Measurements from ENCODE around the gene TAS2R14.

The TAS2R14 gene

DNA sequence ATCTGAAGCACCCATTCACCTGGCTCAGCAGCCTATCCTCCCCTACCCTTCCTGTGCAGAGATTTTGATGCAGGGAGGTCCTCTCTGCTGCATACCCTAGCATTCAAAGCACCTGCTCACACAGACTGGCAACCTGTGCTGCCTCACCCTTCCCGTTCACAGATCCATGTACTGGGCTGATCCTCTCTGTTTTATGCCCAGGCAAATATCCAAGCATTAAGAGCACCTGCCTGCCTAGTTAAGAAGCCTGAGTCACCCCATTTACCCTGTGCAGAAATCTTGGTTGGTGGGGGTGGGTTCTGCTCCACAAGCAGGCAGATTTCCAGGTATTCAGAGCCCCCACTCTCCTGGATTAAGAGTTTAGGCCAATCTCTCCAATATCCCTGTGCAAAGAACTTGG, 38.1 kb downstream of the TAS2R14 start:
- DNase-seq (ENCODE audit: low read depth, low spot score), result no peak
- Histone ChIP-seq H3K36me3 (ENCODE audit: insufficient read depth, low read length) (no peaks in the 10 kb centered on the region), H3K27ac (no peak overlapping the region), H3K4me3 (no peak overlapping the region), H3K9ac (ENCODE audit: insufficient read length) (no peak overlapping the region), H3K9me3 (ENCODE audit: low read depth, low read length) (peaks cover 3% of the 10 kb centered on the region; the same call in 1 of the 2 replicates)
- no peak for TF ChIP-seq EZH2 (IDR thresholded peaks at IDR 0.05)

DNA sequence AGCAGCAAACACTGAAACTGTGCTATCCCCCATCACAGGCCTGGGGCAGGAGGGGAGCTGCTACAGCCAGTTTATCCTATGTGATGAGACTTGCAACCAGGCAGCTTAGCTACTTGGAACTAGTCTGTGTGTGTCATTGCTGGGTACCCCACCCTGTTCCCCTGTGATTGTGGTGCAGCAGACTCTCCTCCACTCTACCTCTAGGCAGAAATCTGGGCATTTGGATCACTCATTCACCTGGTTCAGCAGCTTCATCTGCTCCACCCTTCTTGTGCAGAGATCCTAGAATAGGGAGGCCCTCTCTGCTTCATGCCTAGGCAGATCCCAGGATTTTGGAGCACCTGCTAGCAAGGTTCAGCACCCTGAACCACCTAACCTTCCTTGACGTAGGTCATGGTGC, 38.5 kb downstream of the TAS2R14 start:
- no peak for DNase-seq (ENCODE audit: low read depth, low spot score)
- H3K9ac ChIP-seq (ENCODE audit: insufficient read length), result no peak overlapping the region
- H3K27ac ChIP-seq, result no peak overlapping the region
- peaks cover 3% of the 10 kb centered on the region; the same call in 1 of the 2 replicates for H3K9me3 ChIP-seq (ENCODE audit: low read depth, low read length)
- H3K4me3 ChIP-seq, result no peak overlapping the region
- no peaks in the 10 kb centered on the region for H3K36me3 ChIP-seq (ENCODE audit: insufficient read depth, low read length)
- no peak for TF ChIP-seq FOXP2 (optimal IDR thresholded peaks at IDR 0.05; ENCODE audit: control extremely low read depth, extremely low read length, insufficient read depth)
- no peak for TF ChIP-seq POLR2AphosphoS5 (IDR thresholded peaks at IDR 0.05; ENCODE audit: borderline replicate concordance, low read depth, low read length)
- TF ChIP-seq EZH2 (IDR thresholded peaks at IDR 0.05), result no peak

DNA sequence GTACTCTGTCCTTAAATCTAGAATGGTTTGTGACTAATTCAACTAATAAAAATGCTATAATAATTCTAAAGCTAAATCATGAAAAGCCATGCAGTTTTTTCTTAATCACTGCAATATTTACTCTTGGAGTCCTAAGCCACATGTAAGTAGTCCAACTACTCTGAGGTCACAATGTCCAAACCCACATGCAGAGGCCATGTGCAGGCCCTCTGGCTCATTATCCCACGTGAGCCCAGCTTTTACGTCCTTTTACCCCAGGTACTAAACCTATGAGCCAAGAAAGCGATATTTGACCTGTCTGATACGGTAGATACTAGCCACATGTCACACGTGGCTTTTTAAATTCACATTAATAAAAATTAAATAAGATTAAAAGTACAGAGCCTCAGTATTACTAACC, 42.2 kb downstream of the TAS2R14 start:
- Histone ChIP-seq H3K9me3 (ENCODE audit: low read depth, low read length) (no peaks in the 10 kb centered on the region), H3K27ac (no peak overlapping the region), H3K36me3 (ENCODE audit: insufficient read depth, low read length) (no peaks in the 10 kb centered on the region), H3K4me3 (no peak overlapping the region), H3K9ac (ENCODE audit: insufficient read length) (no peak overlapping the region)
- TF ChIP-seq FOXP2 (optimal IDR thresholded peaks at IDR 0.05; ENCODE audit: control extremely low read depth, extremely low read length, insufficient read depth), result no peak
- no peak for DNase-seq (ENCODE audit: low read depth, low spot score)

DNA sequence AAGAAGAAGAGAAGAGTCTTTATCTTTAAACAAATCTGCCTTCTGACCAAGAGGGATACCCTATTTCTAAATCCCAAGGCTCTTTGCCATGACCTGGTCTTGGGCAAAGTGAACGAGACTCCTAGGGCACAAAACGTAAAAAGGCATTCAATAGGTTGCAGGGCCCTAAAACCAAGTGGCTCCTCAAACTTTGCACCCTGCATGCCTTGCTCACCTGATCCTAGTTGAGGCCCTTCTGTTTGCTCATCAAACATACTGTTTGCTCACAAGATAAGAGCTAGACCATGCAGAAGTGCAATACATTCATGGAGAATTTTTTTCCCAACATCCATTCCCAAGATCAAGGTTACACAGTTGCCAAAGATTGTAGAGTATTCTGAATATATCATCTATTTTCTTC, 47.1 kb downstream of the TAS2R14 start:
- no peaks in the 10 kb centered on the region for H3K9me3 ChIP-seq (ENCODE audit: low read depth, low read length)
- H3K36me3 ChIP-seq (ENCODE audit: insufficient read depth, low read length), result no peaks in the 10 kb centered on the region
- no peak overlapping the region for H3K27ac ChIP-seq
- no peak for TF ChIP-seq FOXP2 (optimal IDR thresholded peaks at IDR 0.05; ENCODE audit: control extremely low read depth, extremely low read length, insufficient read depth)
- no peak for TF ChIP-seq EZH2 (IDR thresholded peaks at IDR 0.05)
- no peak for TF ChIP-seq POLR2AphosphoS5 (IDR thresholded peaks at IDR 0.05; ENCODE audit: borderline replicate concordance, low read depth, low read length)
- no peak overlapping the region for H3K9ac ChIP-seq (ENCODE audit: insufficient read length)
- DNase-seq (ENCODE audit: low read depth, low spot score), result no peak
- no peak overlapping the region for H3K4me3 ChIP-seq

DNA sequence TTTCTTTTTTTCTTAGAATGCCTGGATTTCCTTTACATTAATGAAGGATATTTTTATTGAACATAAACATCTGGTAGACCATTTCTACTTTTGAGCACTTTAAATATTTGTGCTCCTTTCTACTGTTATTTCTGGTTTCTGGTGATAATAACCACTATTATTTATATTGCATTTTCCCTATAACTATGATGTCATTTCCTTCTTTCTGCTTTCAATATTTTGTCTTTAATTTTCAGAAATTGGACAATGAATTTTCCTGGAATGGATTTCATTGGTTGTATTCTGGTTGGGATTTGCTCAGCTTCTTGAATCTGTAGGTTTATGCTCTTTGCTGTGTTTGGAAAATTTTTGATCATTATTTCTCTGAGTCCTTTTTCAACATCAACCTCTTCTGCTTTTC, 49.8 kb downstream of the TAS2R14 start:
- H3K27ac ChIP-seq, result no peak overlapping the region
- H3K36me3 ChIP-seq (ENCODE audit: insufficient read depth, low read length), result no peaks in the 10 kb centered on the region
- no peak for DNase-seq (ENCODE audit: low read depth, low spot score)
- no peaks in the 10 kb centered on the region for H3K9me3 ChIP-seq (ENCODE audit: low read depth, low read length)
- H3K9ac ChIP-seq (ENCODE audit: insufficient read length), result no peak overlapping the region
- TF ChIP-seq FOXP2 (optimal IDR thresholded peaks at IDR 0.05; ENCODE audit: control extremely low read depth, extremely low read length, insufficient read depth), result no peak
- no peak for TF ChIP-seq EZH2 (IDR thresholded peaks at IDR 0.05)
- no peak for TF ChIP-seq POLR2AphosphoS5 (IDR thresholded peaks at IDR 0.05; ENCODE audit: borderline replicate concordance, low read depth, low read length)
- H3K4me3 ChIP-seq, result no peak overlapping the region

Data from SK-N-MC (cell line).